ENCODE data around the gene CARD9.

CARD9 gene

GRCh38 chr9:136339958-136340310 is 33.5 kb downstream of the CARD9 start:
- TF ChIP-seq CTCF (IDR thresholded peaks at IDR 0.05; ENCODE audit: insufficient read depth, low read depth, low read length, missing control alignments), result no peak
- no peak overlapping the region for H3K4me3 ChIP-seq (ENCODE audit: low read depth, low read length)
- DNase-seq (ENCODE audit: low read depth), result no peak

- TF ChIP-seq CTCF (IDR thresholded peaks at IDR 0.05; ENCODE audit: insufficient read depth, low read depth, low read length, missing control alignments), result peak; percentile 97
- H3K4me3 ChIP-seq (ENCODE audit: low read depth, low read length), result no peak overlapping the region
- DNase-seq (ENCODE audit: low read depth), result peak; percentile 76
Observed at GRCh38 chr9:136339173-136339957, 34.1 kb downstream of the CARD9 start.

- TF ChIP-seq CTCF (IDR thresholded peaks at IDR 0.05; ENCODE audit: insufficient read depth, low read depth, low read length, missing control alignments), result no peak
- no peak overlapping the region for H3K4me3 ChIP-seq (ENCODE audit: low read depth, low read length)
- no peak for DNase-seq (ENCODE audit: low read depth)
Observed at GRCh38 chr9:136338511-136338910, 35.0 kb downstream of the CARD9 start.

GRCh38 chr9:136337416-136338395 is 35.8 kb downstream of the CARD9 start:
- TF ChIP-seq CTCF (IDR thresholded peaks at IDR 0.05; ENCODE audit: insufficient read depth, low read depth, low read length, missing control alignments), result no peak
- no peak overlapping the region for H3K4me3 ChIP-seq (ENCODE audit: low read depth, low read length)
- DNase-seq (ENCODE audit: low read depth), result no peak

GRCh38 chr9:136336881-136337280 is 36.6 kb downstream of the CARD9 start:
- no peak overlapping the region for H3K4me3 ChIP-seq (ENCODE audit: low read depth, low read length)
- TF ChIP-seq CTCF (IDR thresholded peaks at IDR 0.05; ENCODE audit: insufficient read depth, low read depth, low read length, missing control alignments), result no peak
- DNase-seq (ENCODE audit: low read depth), result no peak

- H3K4me3 ChIP-seq (ENCODE audit: low read depth, low read length), result no peak overlapping the region
- no peak for DNase-seq (ENCODE audit: low read depth)
- TF ChIP-seq CTCF (IDR thresholded peaks at IDR 0.05; ENCODE audit: insufficient read depth, low read depth, low read length, missing control alignments), result no peak
Observed at GRCh38 chr9:136336156-136336870, 37.2 kb downstream of the CARD9 start.

Data from GM12865 (cell line).